Effector memory CD4-positive, alpha-beta T cell (primary cell): Measurements from ENCODE around the gene CDK6.
"Not testable (repeated sequence)": the region's sequence is repeated elsewhere in the genome, so short reads cannot be mapped to it uniquely, and the experiment has no call there.

Experiments used
- DNase-seq, 3 donors: peaks; one replicate each; pipeline ENCODE4 v3.0.0-alpha.2; 2020
- H3K27ac ChIP-seq: 2 replicates; pipeline ENCODE4 v1.7.0; 2013; ENCODE audit warnings: mild to moderate bottlenecking, low read length, moderate library complexity; ENCODE audit not compliant: insufficient read depth, poor library complexity, severe bottlenecking
- H3K27me3 ChIP-seq: replicated peaks from 2 replicates; pipeline ENCODE4 v1.7.0; 2013; ENCODE audit warnings: mild to moderate bottlenecking, low read length; ENCODE audit not compliant: insufficient read depth, control insufficient read depth, poor library complexity, severe bottlenecking
- H3K36me3 ChIP-seq: 2 replicates; pipeline ENCODE4 v1.7.0; 2013; ENCODE audit warnings: mild to moderate bottlenecking, low read length, moderate library complexity; ENCODE audit not compliant: control insufficient read depth, insufficient read depth
- H3K4me1 ChIP-seq: 2 replicates; pipeline ENCODE4 v1.7.0; 2013; ENCODE audit warnings: low read length, mild to moderate bottlenecking; ENCODE audit not compliant: control insufficient read depth, insufficient read depth, poor library complexity, severe bottlenecking
- H3K4me3 ChIP-seq: 2 replicates; pipeline ENCODE4 v1.7.0; 2013; ENCODE audit warnings: low read length, low read depth, mild to moderate bottlenecking; ENCODE audit not compliant: insufficient read depth, poor library complexity, severe bottlenecking
- H3K9me3 ChIP-seq: 2 replicates; pipeline ENCODE4 v1.7.0; 2013; ENCODE audit warnings: mild to moderate bottlenecking, low read length, moderate library complexity; ENCODE audit not compliant: control insufficient read depth

The CDK6 gene

GRCh38 chr7:92613720-92614119, 222.7 kb downstream of the CDK6 start:
- Histone ChIP-seq H3K4me1 (no peaks in the 10 kb centered on the region), H3K9me3 (no peaks in the 10 kb centered on the region), H3K27ac (no peak overlapping the region), H3K36me3 (peaks cover 33% of the 10 kb centered on the region), H3K27me3 (no peaks in the 10 kb centered on the region), H3K4me3 (no peak overlapping the region)
- no peak for DNase-seq

- Histone ChIP-seq H3K27me3 (no peaks in the 10 kb centered on the region), H3K9me3 (no peaks in the 10 kb centered on the region), H3K27ac (no peak overlapping the region), H3K4me1 (no peaks in the 10 kb centered on the region), H3K4me3 (no peak overlapping the region), H3K36me3 (peaks cover 33% of the 10 kb centered on the region)
- DNase-seq = no peak
Measured at GRCh38 chr7:92613214-92613613, 223.2 kb downstream of the CDK6 start.

- peaks cover 29% of the 10 kb centered on the region for H3K36me3 ChIP-seq
- no peak for DNase-seq
- H3K27me3 ChIP-seq = no peaks in the 10 kb centered on the region
Measured at GRCh38 chr7:92612501-92612900, 223.9 kb downstream of the CDK6 start.

GRCh38 chr7:92611735-92612134, 224.6 kb downstream of the CDK6 start:
- DNase-seq = no peak
- Histone ChIP-seq H3K4me1 (no peaks in the 10 kb centered on the region), H3K27me3 (no peaks in the 10 kb centered on the region), H3K4me3 (no peak overlapping the region), H3K36me3 (peaks cover 21% of the 10 kb centered on the region), H3K27ac (no peak overlapping the region), H3K9me3 (no peaks in the 10 kb centered on the region)

More at GRCh38 chr7:92612501-92612900, 223.9 kb downstream of the CDK6 start:
- Histone ChIP-seq H3K9me3 (no peaks in the 10 kb centered on the region), H3K4me1 (no peaks in the 10 kb centered on the region), H3K4me3 (no peak overlapping the region), H3K27ac (no peak overlapping the region)

GRCh38 chr7:92609921-92610518, 226.4 kb downstream of the CDK6 start:
- Histone ChIP-seq H3K9me3 (no peaks in the 10 kb centered on the region), H3K4me1 (no peaks in the 10 kb centered on the region), H3K27me3 (no peaks in the 10 kb centered on the region), H3K27ac (no peak overlapping the region), H3K4me3 (no peak overlapping the region), H3K36me3 (peaks cover 11% of the 10 kb centered on the region)
- DNase-seq = no peak

GRCh38 chr7:92608380-92609322, 227.7 kb downstream of the CDK6 start:
- no peaks in the 10 kb centered on the region for H3K9me3 ChIP-seq
- no peaks in the 10 kb centered on the region for H3K4me1 ChIP-seq
- H3K27ac ChIP-seq = no peak overlapping the region
- DNase-seq = no peak
- no peaks in the 10 kb centered on the region for H3K27me3 ChIP-seq
- no peak overlapping the region for H3K4me3 ChIP-seq
- peaks cover 5% of the 10 kb centered on the region for H3K36me3 ChIP-seq

- H3K9me3 ChIP-seq = no peaks in the 10 kb centered on the region
- peaks cover 5% of the 10 kb centered on the region for H3K36me3 ChIP-seq
- DNase-seq = no peak
- no peak overlapping the region for H3K4me3 ChIP-seq
- no peaks in the 10 kb centered on the region for H3K4me1 ChIP-seq
- H3K27ac ChIP-seq = no peak overlapping the region
- no peaks in the 10 kb centered on the region for H3K27me3 ChIP-seq
Measured at GRCh38 chr7:92606985-92607384, 229.4 kb downstream of the CDK6 start.

GRCh38 chr7:92604517-92604916, 231.9 kb downstream of the CDK6 start:
- not testable (repeated sequence) for H3K9me3 ChIP-seq, H3K36me3 ChIP-seq, H3K27ac ChIP-seq, H3K4me1 ChIP-seq, H3K27me3 ChIP-seq, DNase-seq, H3K4me3 ChIP-seq

GRCh38 chr7:92603089-92603445, 233.3 kb downstream of the CDK6 start:
- H3K9me3 ChIP-seq = no peaks in the 10 kb centered on the region
- H3K36me3 ChIP-seq = peaks cover 5% of the 10 kb centered on the region
- H3K27ac ChIP-seq = no peak overlapping the region
- DNase-seq = no peak
- H3K27me3 ChIP-seq = no peaks in the 10 kb centered on the region
- no peak overlapping the region for H3K4me3 ChIP-seq
- no peaks in the 10 kb centered on the region for H3K4me1 ChIP-seq

GRCh38 chr7:92602352-92603088, 233.9 kb downstream of the CDK6 start:
- Histone ChIP-seq H3K9me3 (no peaks in the 10 kb centered on the region), H3K4me1 (no peaks in the 10 kb centered on the region), H3K4me3 (no peak overlapping the region), H3K27me3 (no peaks in the 10 kb centered on the region), H3K27ac (no peak overlapping the region), H3K36me3 (peaks cover 5% of the 10 kb centered on the region)
- DNase-seq = no peak
